ENCODE data around the gene TEX13B. TPM values are rescaled to one million over a fixed set of nuclear protein-coding genes. Genes with fewer than 3 reads are reported as not detected.
"Not testable (repeated sequence)": the region's sequence is repeated elsewhere in the genome, so short reads cannot be mapped to it uniquely, and the experiment has no call there.

Gene TEX13B
- total RNA-seq, 1 experiment from 2014 or later = not detected

GRCh38 chrX:107968623-107969022 is 13.5 kb downstream of the TEX13B start (continued):
- no peak for TF ChIP-seq SIN3A (IDR thresholded peaks at IDR 0.05; ENCODE audit: low read depth)
- TF ChIP-seq, protein P1, sequence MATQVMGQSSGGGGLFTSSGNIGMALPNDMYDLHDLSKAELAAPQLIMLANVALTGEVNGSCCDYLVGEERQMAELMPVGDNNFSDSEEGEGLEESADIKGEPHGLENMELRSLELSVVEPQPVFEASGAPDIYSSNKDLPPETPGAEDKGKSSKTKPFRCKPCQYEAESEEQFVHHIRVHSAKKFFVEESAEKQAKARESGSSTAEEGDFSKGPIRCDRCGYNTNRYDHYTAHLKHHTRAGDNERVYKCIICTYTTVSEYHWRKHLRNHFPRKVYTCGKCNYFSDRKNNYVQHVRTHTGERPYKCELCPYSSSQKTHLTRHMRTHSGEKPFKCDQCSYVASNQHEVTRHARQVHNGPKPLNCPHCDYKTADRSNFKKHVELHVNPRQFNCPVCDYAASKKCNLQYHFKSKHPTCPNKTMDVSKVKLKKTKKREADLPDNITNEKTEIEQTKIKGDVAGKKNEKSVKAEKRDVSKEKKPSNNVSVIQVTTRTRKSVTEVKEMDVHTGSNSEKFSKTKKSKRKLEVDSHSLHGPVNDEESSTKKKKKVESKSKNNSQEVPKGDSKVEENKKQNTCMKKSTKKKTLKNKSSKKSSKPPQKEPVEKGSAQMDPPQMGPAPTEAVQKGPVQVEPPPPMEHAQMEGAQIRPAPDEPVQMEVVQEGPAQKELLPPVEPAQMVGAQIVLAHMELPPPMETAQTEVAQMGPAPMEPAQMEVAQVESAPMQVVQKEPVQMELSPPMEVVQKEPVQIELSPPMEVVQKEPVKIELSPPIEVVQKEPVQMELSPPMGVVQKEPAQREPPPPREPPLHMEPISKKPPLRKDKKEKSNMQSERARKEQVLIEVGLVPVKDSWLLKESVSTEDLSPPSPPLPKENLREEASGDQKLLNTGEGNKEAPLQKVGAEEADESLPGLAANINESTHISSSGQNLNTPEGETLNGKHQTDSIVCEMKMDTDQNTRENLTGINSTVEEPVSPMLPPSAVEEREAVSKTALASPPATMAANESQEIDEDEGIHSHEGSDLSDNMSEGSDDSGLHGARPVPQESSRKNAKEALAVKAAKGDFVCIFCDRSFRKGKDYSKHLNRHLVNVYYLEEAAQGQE (IDR thresholded peaks at IDR 0.05; ENCODE audit: low read depth) = no peak
- no peak for TF ChIP-seq SRF (IDR thresholded peaks at IDR 0.05; ENCODE audit: low read depth)
- TF ChIP-seq CBX3 (IDR thresholded peaks at IDR 0.05; ENCODE audit: low read depth) = no peak

GRCh38 chrX:107955337-107955736 is 26.8 kb downstream of the TEX13B start:
- intact Hi-C loops (cut with micrococcal nuclease); POLR2A ChIA-PET: not testable (repeated sequence)

GRCh38 chrX:107940095-107940494 is 42.1 kb downstream of the TEX13B start:
- no peaks in the 10 kb centered on the region for H3K79me2 ChIP-seq (ENCODE audit: insufficient read depth, low read length)
- no peak for TF ChIP-seq EZH2 (IDR thresholded peaks at IDR 0.05)
- TF ChIP-seq ELF1 (IDR thresholded peaks at IDR 0.05; ENCODE audit: borderline replicate concordance, low read depth) = no peak
- no peak for TF ChIP-seq ZBTB33 (IDR thresholded peaks at IDR 0.05; ENCODE audit: extremely low read depth, insufficient replicate concordance, low read length)
- TF ChIP-seq SP1 (IDR thresholded peaks at IDR 0.05; ENCODE audit: low read depth) = no peak
- TF ChIP-seq POLR2A (IDR thresholded peaks at IDR 0.05; ENCODE audit: borderline replicate concordance, extremely low read depth, insufficient read depth, insufficient read length) = no peak
- no peak for TF ChIP-seq ZFX (IDR thresholded peaks at IDR 0.05)
- no peak for TF ChIP-seq JUND (IDR thresholded peaks at IDR 0.05)
- TF ChIP-seq SIN3A (IDR thresholded peaks at IDR 0.05; ENCODE audit: low read depth) = no peak
- no peaks in the 10 kb centered on the region for H3K9me2 ChIP-seq (ENCODE audit: insufficient read depth)
- no peaks in the 10 kb centered on the region for H4K20me1 ChIP-seq (ENCODE audit: insufficient read depth)
- no peaks in the 10 kb centered on the region for H3K9me3 ChIP-seq (ENCODE audit: control insufficient read depth in 1 of 2, insufficient read depth in 1 of 2, low read depth in 1 of 2, low read length in 2 of 2)
- CTCF ChIA-PET = no interaction called here
- no peak overlapping the region for H3K9ac ChIP-seq (ENCODE audit: low read length)
- intact Hi-C loops (cut with micrococcal nuclease) = no loop called here
- no peak overlapping the region for H3K27ac ChIP-seq (ENCODE audit: low read depth, low read length)
- no peak overlapping the region for H2AFZ ChIP-seq (ENCODE audit: low read depth, low read length, poor library complexity, severe bottlenecking)
- ATAC-seq (no peak), DNase-seq (ENCODE audit: low read depth, low spot score) (no peak)
- RAD21 ChIA-PET (ENCODE audit: low non-redundant PET in 1 of 2, low total read pairs in 2 of 2, uncharacterized antibody in 2 of 2, unreplicated experiment in 2 of 2) = no interaction called here
- no peak overlapping the region for H3K4me3 ChIP-seq (replicated peaks in 1 of 2; ENCODE audit: low read depth in 1 of 2, low read length in 2 of 2)
- no peaks in the 10 kb centered on the region for H3K27me3 ChIP-seq (ENCODE audit: insufficient read depth, low read length)
- POLR2A ChIA-PET = no interaction called here
- peaks cover 0 to 8% of the 10 kb centered on the region in 2 experiments; a peak in 1 of 4 replicates for H3K4me1 ChIP-seq (ENCODE audit: control insufficient read depth in 1 of 2, insufficient read depth in 2 of 2, low read length in 2 of 2)
- no peaks in the 10 kb centered on the region for H3K36me3 ChIP-seq (ENCODE audit: control insufficient read depth in 1 of 2, insufficient read depth in 2 of 2, low read length in 2 of 2)
- H3K4me2 ChIP-seq (ENCODE audit: low read length) = no peak overlapping the region
- BruUV-seq (replicated peaks) = no TSS peak

More at GRCh38 chrX:107955337-107955736, 26.8 kb downstream of the TEX13B start:
- H3K36me3 ChIP-seq (ENCODE audit: control insufficient read depth in 1 of 2, insufficient read depth in 2 of 2, low read length in 2 of 2); H3K4me3 ChIP-seq (replicated peaks in 1 of 2; ENCODE audit: low read depth in 1 of 2, low read length in 2 of 2); H3K27me3 ChIP-seq (ENCODE audit: insufficient read depth, low read length); ATAC-seq; H3K9me3 ChIP-seq (ENCODE audit: control insufficient read depth in 1 of 2, insufficient read depth in 1 of 2, low read depth in 1 of 2, low read length in 2 of 2); H3K9me2 ChIP-seq (ENCODE audit: insufficient read depth); H2AFZ ChIP-seq (ENCODE audit: low read depth, low read length, poor library complexity, severe bottlenecking); H3K4me2 ChIP-seq (ENCODE audit: low read length); H3K9ac ChIP-seq (ENCODE audit: low read length); H3K27ac ChIP-seq (ENCODE audit: low read depth, low read length); BruUV-seq (replicated peaks); H3K79me2 ChIP-seq (ENCODE audit: insufficient read depth, low read length); DNase-seq (ENCODE audit: low read depth, low spot score); CTCF ChIA-PET; H3K4me1 ChIP-seq (ENCODE audit: control insufficient read depth in 1 of 2, insufficient read depth in 2 of 2, low read length in 2 of 2); H4K20me1 ChIP-seq (ENCODE audit: insufficient read depth); RAD21 ChIA-PET (ENCODE audit: low non-redundant PET in 1 of 2, low total read pairs in 2 of 2, uncharacterized antibody in 2 of 2, unreplicated experiment in 2 of 2): not testable (repeated sequence)
